GM19193 (cell line): ENCODE measurements around the gene SRI.

Experiments
- POLR2A ChIP-seq: IDR thresholded peaks from 4 replicates; pipeline ENCODE4 v1.6.1; 2011; ENCODE audit not compliant: insufficient read depth, insufficient read length; ENCODE audit errors: extremely low read depth

SRI gene, protein sequence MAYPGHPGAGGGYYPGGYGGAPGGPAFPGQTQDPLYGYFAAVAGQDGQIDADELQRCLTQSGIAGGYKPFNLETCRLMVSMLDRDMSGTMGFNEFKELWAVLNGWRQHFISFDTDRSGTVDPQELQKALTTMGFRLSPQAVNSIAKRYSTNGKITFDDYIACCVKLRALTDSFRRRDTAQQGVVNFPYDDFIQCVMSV

DNA sequence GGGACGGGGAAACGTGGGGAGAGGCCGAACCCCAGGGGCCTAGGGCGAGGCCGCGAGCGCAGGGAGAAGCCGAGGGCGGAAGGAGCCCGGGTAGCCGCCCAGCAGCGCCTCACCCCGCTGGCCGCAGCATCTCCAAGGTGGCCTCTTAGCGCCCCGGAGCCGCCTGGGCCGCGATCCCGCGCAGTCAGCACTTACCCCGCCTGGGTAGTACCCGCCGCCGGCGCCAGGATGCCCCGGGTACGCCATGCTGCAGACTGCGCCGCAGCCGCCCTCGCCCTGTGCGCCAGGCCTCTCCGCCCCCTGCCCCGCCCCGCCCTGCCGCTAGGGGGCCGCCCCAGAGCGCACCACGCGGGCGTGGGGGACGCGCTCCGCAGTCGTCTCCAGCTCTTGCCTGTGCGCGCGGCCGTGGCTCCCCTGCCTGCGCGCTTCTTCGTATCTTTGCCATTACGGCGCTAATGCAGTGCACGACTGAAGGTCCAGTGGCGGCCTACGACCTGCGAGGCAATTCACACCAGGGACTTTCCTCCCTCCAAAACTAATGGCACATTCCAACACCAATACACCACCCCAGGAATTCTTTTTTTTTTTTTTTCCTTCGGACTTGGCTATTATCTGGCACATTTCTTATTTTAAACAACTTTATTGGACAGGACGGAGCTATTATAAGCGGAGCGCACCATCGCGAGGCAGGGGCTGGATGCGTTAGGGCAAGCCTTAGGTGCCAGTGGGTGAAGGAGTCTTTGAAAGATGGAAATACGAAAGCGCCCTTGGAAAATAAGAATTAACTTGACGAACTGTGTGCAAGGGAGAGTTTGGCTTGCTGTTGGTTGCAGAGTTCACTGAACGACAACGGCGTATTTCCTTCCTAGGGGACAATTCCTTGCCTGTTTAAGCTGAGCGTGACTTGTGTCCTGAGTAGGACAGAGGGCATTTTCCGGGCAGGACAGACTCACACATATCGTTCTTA lies at the start of gene SRI:
SRI (minus strand) TSS at position 258 of the 967 bp plus-strand sequence; CDS start at position 246, 12 bp downstream.
- TF ChIP-seq POLR2A = peak; percentile 79

DNA sequence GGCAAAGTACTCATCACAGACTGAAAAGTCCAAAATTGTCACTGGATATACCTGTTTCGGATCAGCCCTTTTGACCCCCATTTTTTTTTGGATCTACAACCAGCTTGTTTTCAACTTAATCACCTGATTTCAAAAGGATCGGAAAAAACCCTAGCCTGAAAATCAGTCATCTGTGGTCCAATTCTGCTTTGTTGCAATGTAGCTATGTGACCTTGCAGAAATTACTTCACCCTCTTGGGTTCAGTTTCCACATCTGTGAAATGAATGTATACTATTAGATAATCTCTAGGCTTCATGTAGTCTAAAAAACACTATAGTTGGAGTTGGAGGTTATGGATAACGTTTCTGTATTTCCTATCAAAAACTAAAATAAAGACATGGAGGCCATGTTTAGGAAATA lies 49.7 kb upstream of the SRI start:
- no peak for TF ChIP-seq POLR2A

DNA sequence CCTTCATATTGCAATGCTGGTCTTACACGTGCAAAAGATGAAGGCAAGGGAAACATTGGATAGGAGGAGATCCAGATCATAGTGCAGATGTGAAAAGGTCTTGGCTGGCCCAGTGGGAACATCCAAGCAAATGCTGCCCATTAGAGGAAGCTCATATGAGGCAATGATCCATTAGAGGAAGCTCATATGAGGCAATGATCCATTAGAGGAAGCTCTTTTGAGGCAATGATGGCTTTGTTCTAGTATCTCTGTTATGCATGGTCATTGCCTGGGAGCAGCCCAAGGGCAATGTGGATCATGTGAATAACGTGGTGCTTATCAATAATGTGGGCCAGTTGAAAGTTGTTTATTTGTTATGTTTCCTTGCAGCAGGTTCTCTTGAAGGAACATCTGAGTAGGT lies 49.0 kb upstream of the SRI start:
- TF ChIP-seq POLR2A = no peak

DNA sequence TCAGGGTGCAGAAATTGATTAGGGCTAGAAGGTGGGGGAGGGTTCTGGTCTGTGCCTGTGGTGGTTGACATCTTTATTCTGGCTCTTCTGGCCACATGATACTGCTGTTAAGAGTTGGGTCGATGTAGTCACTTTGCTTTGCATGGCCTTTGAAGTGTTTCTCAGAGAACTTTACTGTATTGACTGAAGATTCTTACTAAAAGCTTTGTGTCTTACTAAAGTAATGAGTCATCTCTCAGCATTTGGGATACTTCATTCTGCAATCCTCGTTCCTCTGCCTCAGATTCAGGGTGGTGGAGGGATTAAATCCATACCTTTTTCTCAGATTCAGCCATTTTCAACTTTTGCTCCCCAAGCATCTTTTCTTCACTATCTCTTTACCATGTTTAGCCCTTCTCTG lies 48.2 kb upstream of the SRI start:
- TF ChIP-seq POLR2A = no peak

DNA sequence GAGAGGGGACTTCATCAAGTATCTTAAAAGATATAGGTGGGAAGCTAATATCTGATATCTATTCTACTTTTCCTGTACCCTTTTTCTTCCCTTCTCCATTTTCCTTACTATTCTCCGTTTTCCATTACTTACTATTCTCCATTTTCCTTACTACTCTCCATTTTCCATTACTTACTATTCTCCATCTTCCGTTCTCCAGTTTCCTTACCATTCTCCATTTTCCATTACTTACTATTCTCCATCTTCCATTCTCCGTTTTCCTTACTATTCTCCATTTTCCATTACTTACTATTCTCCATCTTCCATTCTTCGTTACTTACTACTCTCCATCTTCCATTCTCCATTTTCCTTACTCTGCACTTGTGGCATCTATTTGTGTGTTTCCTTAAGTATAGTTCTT lies 47.6 kb upstream of the SRI start:
- no peak for TF ChIP-seq POLR2A

DNA sequence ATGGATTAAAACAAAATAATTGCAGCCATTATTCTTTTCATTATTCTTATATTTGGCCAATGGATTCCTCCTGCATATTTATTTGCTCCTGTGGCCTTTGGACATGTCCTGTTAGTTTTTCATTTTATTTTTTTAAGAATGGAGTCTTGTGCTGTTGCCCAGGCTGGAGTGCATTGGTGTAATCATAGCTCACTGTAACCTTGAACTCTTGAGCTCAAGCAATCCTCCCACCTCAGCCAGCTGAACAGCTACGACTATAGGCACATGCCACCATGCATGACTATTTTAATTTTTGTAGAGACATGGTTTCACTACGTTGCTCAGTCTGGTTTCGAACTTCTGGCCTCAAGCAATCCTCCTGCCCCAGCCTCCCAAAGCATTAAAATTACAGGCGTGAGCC lies 42.7 kb upstream of the SRI start:
- no peak for TF ChIP-seq POLR2A

DNA sequence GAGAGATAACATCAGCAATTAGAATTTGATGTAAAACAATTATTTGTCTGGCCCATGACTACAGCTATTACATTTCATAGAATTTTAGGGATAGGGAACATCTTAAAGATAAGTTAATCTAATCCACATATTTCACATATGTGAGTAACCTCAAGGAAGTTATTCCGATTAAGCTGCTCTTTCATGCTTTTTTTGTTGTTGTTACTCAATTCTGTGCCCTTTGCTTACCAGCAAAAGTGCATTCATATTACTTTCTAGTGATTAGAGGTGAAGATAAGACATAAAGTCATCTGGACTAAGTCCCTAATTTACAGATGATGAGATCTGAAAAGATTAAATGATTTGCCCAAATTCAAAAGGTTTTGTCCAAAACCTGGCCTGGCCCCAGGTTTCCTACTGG lies 40.9 kb upstream of the SRI start:
- no peak for TF ChIP-seq POLR2A

DNA sequence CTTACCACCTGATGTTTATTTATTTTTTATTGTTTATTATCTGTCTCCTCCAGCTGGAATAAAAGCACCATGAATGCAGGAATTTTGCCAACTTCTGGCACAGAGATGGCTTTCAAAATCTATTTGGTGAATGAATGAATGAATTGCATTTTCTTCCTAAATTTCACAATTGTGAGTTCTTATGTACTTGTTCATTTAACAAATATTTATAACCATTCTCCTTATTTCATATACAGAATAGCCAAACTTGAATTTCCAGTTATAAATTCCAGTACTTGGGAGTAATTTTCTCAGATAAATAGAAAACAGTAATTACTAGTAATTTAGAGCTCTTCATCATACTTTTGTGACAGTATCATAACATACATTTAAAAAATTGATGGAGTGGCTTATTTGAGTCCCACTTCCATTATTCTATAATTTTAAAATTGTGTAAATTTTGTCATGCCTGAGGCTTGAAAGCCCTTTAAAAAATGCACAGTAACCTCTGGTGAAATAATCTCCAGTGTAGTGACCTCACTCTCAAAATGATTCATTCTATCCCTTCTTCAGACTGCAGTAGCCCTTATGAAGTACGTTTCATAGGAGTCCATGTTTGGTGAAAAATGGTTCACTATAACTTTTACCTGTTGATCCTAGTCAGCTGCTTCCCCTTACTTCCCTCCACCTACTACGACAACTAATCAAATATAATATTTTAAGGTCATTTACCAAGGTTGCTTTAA lies 40.0 kb upstream of the SRI start:
- TF ChIP-seq POLR2A = no peak

DNA sequence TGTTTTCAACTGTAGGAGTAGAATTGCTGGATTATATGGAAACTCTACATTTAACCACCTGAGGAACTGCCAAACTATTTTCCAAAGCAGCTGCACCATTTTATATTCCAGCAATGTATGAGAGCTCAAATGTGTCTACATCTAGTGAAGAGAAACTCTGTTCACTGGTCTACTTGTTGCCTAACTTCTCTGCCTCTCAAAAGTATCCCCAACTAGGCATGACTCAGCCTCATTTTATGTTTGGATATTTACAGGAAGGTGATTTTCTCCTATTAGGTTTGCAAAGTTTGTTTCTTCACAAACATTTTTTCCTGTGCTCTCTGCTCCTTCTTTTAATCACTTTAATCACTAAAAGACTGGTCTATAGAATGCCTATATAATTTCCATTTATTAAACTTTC lies 37.1 kb upstream of the SRI start:
- no peak for TF ChIP-seq POLR2A

DNA sequence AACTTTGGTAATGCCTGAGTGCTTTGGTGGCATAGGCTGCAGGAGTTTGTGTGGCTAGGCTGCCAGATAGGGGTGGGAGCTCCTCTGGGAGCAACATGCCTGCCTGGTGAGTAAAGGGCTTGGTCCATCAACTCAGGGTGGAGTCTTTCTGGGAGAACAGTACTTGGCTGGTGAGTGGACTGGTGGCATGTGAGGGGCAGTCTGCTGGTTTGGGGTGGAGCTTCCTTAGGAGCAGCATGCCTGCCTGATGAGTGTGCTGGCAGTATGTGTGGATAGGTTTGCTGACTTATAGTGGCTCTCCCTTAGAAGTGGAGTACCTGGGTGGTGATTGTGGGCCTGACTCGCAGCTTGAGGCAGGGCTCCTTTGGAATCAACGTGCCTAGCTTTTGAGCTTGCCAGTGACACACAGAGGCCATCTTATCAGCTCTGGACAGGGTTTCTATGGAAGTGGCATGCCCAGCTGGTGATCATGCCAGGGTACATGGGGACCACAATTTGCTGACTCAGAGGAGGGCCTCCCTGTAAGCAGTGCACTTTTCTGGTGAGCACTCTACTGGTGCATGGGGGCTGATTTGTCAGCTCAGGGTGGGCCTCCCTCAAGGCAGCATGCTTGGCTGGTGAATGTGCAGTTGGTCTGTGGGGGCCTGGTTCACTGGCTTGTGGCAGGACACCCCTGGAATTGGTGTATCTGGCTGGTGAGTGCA lies 35.0 kb upstream of the SRI start:
- TF ChIP-seq POLR2A = no peak

DNA sequence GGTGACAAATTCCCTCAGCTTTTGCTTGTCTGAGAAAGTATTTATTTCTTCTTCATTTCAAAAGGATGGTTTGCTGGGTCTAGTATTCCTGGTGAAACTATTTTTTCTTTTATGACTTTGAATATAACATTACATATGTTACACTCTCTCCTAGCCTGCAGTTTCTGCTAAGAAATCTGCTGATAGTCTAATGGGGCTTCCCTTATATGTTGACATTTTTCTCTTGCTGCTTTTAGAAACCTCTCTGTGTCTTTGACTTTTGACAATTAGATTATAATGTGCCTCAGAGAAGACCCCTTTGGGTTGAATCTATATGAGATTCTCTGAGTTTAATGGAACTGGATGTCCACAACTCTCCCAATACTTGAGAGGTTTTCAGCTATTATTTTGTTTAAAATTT lies 33.8 kb upstream of the SRI start:
- no peak for TF ChIP-seq POLR2A

DNA sequence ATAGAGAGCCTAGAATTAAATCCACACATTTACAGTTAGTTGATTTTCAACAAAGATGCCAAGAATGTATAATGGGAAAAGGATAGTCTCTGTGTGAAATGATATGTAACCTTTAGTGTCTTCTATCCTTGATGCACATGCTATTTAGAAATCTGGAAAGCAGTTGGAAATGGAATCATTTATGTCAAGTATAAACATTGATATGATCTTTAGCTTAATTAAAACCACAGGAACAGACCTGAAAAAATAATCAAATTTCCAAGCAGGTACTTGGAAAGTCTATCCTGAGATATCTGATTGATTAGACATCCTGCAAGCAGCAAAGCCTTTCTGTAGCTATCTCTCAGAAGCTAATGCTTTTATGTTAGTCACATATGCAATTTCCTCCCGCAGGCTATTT lies 24.4 kb upstream of the SRI start:
- TF ChIP-seq POLR2A = no peak

DNA sequence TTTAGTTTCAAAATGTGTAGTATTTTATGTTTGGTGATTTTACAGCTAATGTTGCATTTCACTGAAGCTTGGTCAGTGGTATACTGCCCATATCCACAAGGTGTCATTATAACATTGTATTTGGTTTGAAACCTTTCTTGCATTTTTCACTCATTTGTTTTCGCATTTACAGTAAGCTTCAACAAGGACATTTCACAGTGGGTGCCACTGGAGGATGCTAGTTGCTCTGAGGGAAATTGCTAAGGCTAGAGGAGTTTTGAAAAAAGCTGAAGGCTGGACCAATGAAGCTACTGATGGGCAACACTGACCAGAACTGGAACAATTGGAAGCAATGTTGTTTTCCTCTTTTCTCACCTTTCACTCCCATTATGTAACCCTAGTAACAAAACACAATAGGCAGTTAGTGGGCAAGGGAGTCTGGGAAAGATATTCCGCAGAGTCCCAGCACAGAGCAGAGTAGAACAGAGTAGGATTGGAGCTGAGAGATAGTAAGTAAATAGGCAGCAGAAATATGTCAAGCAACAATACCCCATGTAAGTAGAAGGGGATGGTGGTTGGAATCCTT lies 23.6 kb upstream of the SRI start:
- TF ChIP-seq POLR2A = no peak

DNA sequence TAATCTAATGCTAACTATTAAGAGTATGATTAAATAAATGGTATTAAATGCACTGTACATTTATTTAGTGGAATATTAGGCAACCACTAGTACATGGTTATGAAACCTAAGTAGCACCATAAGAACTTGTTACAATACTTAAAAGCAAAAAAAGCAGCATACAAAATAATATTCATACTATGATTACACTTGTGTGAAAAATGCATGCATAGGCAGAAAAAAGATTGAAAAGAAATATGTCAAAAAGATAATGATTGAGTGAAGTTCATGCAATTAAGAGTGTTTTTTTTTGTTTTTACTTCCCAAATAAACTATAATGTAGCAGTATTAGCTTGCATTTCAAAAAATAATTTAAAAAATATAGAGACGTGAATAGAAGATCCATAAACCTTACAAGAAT lies 20.0 kb upstream of the SRI start:
- TF ChIP-seq POLR2A = no peak

DNA sequence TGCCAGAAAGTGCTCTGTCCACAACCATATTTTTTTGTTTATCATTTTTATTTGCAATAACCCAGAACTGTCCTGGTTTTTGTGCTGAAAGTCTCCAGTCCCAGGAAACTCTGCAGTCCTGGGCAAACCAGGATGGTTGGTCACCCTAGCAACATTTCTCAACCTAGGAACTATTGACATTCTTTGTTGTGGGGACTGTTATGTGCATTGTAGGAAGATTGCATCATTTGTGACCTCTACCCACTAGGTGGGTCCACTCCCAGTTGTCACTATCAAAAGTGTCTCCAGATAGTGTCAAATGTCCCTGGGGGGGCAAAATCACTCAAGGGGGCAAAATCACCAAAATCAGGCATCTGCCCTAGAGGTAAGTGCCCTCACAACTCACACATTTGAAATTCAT lies 14.0 kb upstream of the SRI start:
- TF ChIP-seq POLR2A = no peak

DNA sequence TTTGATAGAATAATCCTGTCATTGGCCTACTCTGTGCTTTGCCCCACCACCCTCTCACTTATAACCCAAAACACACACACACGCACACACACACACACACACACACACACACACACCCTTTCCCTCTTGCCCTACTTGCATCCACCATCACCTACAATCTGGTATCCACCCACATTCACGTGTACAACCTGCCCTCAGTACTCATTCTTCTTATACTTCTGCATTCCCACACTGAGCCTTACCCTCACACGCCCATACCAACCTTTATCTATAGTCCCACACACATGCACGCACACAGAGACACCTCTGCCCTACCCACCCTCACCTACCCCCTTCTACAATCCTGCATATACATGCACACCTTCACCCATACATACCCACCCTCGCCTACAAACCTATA lies 10.8 kb upstream of the SRI start:
- no peak for TF ChIP-seq POLR2A
